Stimulated activated CD8-positive, alpha-beta memory T cell treated with anti-CD3 and anti-CD28 coated beads, Interleukin-15, amount 100 ng/mL, for 4 hours (primary cell): Measurements from ENCODE around the gene ZNF76.

Source experiments
- DNase-seq, 2 donors: peaks; one replicate each; pipeline ENCODE4 v3.0.0-alpha.2; 2020; ENCODE audit warnings: low read depth in 2 of 2

ZNF76 gene

GRCh38 chr6:35267897-35268296 lies 8.4 kb downstream of the ZNF76 start:
- DNase-seq = no peak

- no peak for DNase-seq
Observed at GRCh38 chr6:35272005-35272404, 12.5 kb downstream of the ZNF76 start.

GRCh38 chr6:35273822-35274559 lies 14.5 kb downstream of the ZNF76 start:
- DNase-seq = no peak

GRCh38 chr6:35275744-35276260 lies 16.3 kb downstream of the ZNF76 start:
- DNase-seq = no peak

GRCh38 chr6:35278708-35279107 lies 19.2 kb downstream of the ZNF76 start:
- no peak for DNase-seq

GRCh38 chr6:35280903-35281302 lies 21.4 kb downstream of the ZNF76 start:
- no peak for DNase-seq

GRCh38 chr6:35282472-35282871 lies 22.9 kb downstream of the ZNF76 start:
- DNase-seq = no peak

GRCh38 chr6:35283361-35283760 lies 23.8 kb downstream of the ZNF76 start:
- no peak for DNase-seq

GRCh38 chr6:35287671-35288396 lies 28.3 kb downstream of the ZNF76 start:
- no peak for DNase-seq

- no peak for DNase-seq
Observed at GRCh38 chr6:35288834-35289233, 29.3 kb downstream of the ZNF76 start.

- DNase-seq = no peak
Observed at GRCh38 chr6:35291491-35291890, 32.0 kb downstream of the ZNF76 start.

- DNase-seq = no peak
Observed at GRCh38 chr6:35292494-35292893, 33.0 kb downstream of the ZNF76 start.

- no peak for DNase-seq
Observed at GRCh38 chr6:35293681-35294080, 34.1 kb downstream of the ZNF76 start.

GRCh38 chr6:35294308-35294945 lies 34.9 kb downstream of the ZNF76 start:
- DNase-seq = no peak

GRCh38 chr6:35295036-35295435 lies 35.5 kb downstream of the ZNF76 start:
- no peak for DNase-seq

GRCh38 chr6:35295521-35296315 lies 36.2 kb downstream of the ZNF76 start:
- DNase-seq = no peak

GRCh38 chr6:35296931-35297600 lies 37.5 kb downstream of the ZNF76 start:
- DNase-seq = no peak

GRCh38 chr6:35297601-35298481 lies 38.3 kb downstream of the ZNF76 start, which contains the start of gene DEF6:
DEF6 (plus strand) TSS chr6:35297818; CDS start chr6:35297857, 39 bp downstream.
- peak; percentile 79 to 80 for DNase-seq

GRCh38 chr6:35298625-35299140 lies 39.1 kb downstream of the ZNF76 start:
- DNase-seq = no peak

GRCh38 chr6:35299674-35300073 lies 40.1 kb downstream of the ZNF76 start:
- DNase-seq = no peak
